ENCODE data around the gene MITF.

The MITF gene

DNA sequence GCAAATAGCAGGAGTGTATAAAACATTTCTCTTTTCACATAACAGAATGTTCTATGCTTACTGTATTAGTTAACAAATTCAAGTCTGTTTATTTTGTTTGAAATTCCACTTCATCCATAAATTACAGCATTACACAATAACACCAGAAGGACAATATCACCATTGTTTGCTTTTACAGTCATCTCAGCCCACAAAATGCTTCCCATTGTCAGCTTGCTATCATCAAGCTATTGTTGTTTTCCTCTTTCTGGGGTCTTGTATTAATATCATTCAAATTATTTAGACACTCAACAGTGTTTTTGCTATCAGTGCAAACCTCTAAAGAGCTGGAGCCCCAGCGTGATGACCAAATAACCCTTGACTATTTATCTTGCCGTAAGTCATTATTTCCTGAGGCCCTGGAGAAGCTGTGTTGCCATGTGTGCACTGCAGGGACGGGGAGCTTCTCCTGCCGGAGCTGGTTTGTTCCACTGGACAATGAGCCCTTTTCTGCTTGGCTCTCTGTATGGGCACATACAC, 261.4 kb downstream of the MITF start:
- H3K9ac ChIP-seq = no peak overlapping the region
- no peaks in the 10 kb centered on the region for H3K9me3 ChIP-seq (ENCODE audit: control insufficient read depth, low read length)
- H3K27me3 ChIP-seq (ENCODE audit: control insufficient read depth, insufficient read depth, low read length) = no peaks in the 10 kb centered on the region
- no peak overlapping the region for H3K4me3 ChIP-seq (ENCODE audit: low read depth, low read length)
- no peaks in the 10 kb centered on the region for H3K79me2 ChIP-seq
- TF ChIP-seq, protein P1, sequence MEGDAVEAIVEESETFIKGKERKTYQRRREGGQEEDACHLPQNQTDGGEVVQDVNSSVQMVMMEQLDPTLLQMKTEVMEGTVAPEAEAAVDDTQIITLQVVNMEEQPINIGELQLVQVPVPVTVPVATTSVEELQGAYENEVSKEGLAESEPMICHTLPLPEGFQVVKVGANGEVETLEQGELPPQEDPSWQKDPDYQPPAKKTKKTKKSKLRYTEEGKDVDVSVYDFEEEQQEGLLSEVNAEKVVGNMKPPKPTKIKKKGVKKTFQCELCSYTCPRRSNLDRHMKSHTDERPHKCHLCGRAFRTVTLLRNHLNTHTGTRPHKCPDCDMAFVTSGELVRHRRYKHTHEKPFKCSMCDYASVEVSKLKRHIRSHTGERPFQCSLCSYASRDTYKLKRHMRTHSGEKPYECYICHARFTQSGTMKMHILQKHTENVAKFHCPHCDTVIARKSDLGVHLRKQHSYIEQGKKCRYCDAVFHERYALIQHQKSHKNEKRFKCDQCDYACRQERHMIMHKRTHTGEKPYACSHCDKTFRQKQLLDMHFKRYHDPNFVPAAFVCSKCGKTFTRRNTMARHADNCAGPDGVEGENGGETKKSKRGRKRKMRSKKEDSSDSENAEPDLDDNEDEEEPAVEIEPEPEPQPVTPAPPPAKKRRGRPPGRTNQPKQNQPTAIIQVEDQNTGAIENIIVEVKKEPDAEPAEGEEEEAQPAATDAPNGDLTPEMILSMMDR (IDR thresholded peaks at IDR 0.05) = no peak
- H3K27ac ChIP-seq = no peak overlapping the region
- no peaks in the 10 kb centered on the region for H3K4me1 ChIP-seq
- H2AFZ ChIP-seq = no peak overlapping the region
- no peak overlapping the region for H3K4me2 ChIP-seq (ENCODE audit: low read length)
- no peaks in the 10 kb centered on the region for H3K36me3 ChIP-seq (ENCODE audit: control insufficient read depth, insufficient read depth, low read length)

DNA sequence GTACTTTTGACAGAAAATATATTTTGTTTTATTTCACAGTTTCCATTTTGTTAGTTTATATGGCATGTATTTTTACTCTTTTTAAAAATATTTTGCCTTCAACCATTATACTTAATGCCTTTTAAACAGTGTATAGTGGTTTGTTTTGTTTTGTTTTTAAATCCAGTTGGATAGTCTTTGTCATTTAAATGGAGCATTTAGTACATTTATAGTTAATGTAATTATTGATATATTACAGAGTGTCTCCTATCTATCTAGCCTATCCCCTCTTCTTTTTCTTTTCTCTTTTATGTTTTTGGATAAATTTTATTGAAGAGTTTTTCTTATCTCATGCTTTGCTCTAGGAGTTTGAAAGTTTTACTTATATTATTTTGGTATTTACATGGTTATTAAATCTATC, 263.9 kb downstream of the MITF start:
- Histone ChIP-seq H3K4me1 (no peaks in the 10 kb centered on the region), H3K79me2 (no peaks in the 10 kb centered on the region), H2AFZ (no peak overlapping the region), H3K9ac (no peak overlapping the region), H3K27me3 (ENCODE audit: control insufficient read depth, insufficient read depth, low read length) (no peaks in the 10 kb centered on the region), H3K4me3 (ENCODE audit: low read depth, low read length) (no peak overlapping the region), H3K4me2 (ENCODE audit: low read length) (no peak overlapping the region), H3K9me3 (ENCODE audit: control insufficient read depth, low read length) (no peaks in the 10 kb centered on the region), H3K27ac (no peak overlapping the region), H3K36me3 (ENCODE audit: control insufficient read depth, insufficient read depth, low read length) (no peaks in the 10 kb centered on the region)
- TF ChIP-seq, protein P1 (IDR thresholded peaks at IDR 0.05) = no peak

DNA sequence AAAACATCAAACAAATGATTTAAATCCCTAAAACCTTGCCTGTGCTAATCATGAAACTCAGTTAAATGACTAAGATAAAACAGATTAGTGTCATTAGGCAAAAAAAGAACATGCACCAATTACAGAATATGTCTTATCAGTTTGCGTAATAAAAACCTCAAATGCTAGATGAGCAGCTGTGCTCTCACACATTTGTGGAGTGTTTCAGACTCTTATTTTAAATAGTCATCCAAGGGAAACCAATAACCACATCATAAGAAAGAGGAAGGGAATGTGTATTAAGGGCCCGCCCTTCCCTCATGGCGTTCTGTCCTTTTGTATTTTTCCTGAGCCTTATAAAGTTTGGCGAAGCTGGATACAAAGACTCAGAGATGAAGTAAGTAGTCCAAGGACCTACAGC, 266.8 kb downstream of the MITF start:
- no peaks in the 10 kb centered on the region for H3K4me1 ChIP-seq
- H3K4me3 ChIP-seq (ENCODE audit: low read depth, low read length) = no peak overlapping the region
- no peak overlapping the region for H2AFZ ChIP-seq
- H3K36me3 ChIP-seq (ENCODE audit: control insufficient read depth, insufficient read depth, low read length) = no peaks in the 10 kb centered on the region
- H3K4me2 ChIP-seq (ENCODE audit: low read length) = no peak overlapping the region
- no peaks in the 10 kb centered on the region for H3K9me3 ChIP-seq (ENCODE audit: control insufficient read depth, low read length)
- H3K27ac ChIP-seq = no peak overlapping the region
- H3K27me3 ChIP-seq (ENCODE audit: control insufficient read depth, insufficient read depth, low read length) = no peaks in the 10 kb centered on the region
- no peak overlapping the region for H3K9ac ChIP-seq
- no peaks in the 10 kb centered on the region for H3K79me2 ChIP-seq
- TF ChIP-seq, protein P1 (IDR thresholded peaks at IDR 0.05) = no peak

DNA sequence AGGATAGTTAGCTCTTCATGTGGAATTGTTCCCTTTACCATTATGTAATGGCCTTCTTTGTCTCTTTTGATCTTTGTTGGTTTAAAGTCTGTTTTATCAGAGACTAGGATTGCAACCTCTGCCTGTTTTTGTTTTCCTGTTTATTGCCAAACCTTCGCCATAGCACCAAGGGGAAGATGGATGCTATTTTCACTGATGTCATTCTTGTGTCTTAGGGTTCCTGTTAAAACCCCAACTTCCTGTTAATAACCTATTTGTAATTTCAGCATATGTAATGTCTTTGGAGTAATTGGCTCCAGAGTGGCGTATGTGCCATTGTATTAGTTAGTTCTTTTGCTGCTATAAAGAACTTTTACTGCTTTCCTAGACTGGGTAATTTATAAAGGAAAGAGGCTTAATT, 271.1 kb downstream of the MITF start:
- no peak overlapping the region for H3K9ac ChIP-seq
- no peaks in the 10 kb centered on the region for H3K4me1 ChIP-seq
- no peaks in the 10 kb centered on the region for H3K9me3 ChIP-seq (ENCODE audit: control insufficient read depth, low read length)
- no peak overlapping the region for H3K4me3 ChIP-seq (ENCODE audit: low read depth, low read length)
- H3K36me3 ChIP-seq (ENCODE audit: control insufficient read depth, insufficient read depth, low read length) = no peaks in the 10 kb centered on the region
- H2AFZ ChIP-seq = no peak overlapping the region
- H3K27ac ChIP-seq = no peak overlapping the region
- TF ChIP-seq, protein P1 (IDR thresholded peaks at IDR 0.05) = no peak
- H3K79me2 ChIP-seq = no peaks in the 10 kb centered on the region
- no peaks in the 10 kb centered on the region for H3K27me3 ChIP-seq (ENCODE audit: control insufficient read depth, insufficient read depth, low read length)
- no peak overlapping the region for H3K4me2 ChIP-seq (ENCODE audit: low read length)

DNA sequence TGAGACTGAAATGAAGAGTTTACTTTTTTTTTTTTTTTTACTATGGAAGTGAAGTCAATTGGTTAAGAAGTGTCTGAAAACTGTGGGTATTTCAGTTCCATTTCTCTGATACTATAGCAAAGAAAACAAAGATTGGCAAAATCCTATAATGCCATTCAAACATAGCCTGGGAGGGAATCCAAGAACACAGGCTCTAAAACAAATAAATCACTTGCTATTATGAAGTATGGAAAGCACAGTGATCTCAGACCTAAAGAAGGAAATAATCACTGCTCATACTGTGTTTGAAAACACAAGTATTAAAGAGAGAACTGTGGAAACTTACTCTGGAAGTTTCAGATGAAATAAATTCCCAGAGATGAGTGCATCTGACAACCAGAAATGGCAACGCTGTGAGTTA, 272.3 kb downstream of the MITF start:
- Histone ChIP-seq H3K4me1 (no peaks in the 10 kb centered on the region), H3K27me3 (ENCODE audit: control insufficient read depth, insufficient read depth, low read length) (no peaks in the 10 kb centered on the region), H2AFZ (no peak overlapping the region), H3K9me3 (ENCODE audit: control insufficient read depth, low read length) (no peaks in the 10 kb centered on the region), H3K9ac (no peak overlapping the region), H3K27ac (no peak overlapping the region), H3K79me2 (no peaks in the 10 kb centered on the region), H3K36me3 (ENCODE audit: control insufficient read depth, insufficient read depth, low read length) (no peaks in the 10 kb centered on the region), H3K4me2 (ENCODE audit: low read length) (no peak overlapping the region), H3K4me3 (ENCODE audit: low read depth, low read length) (no peak overlapping the region)
- TF ChIP-seq, protein P1 (IDR thresholded peaks at IDR 0.05) = no peak

Measured in parathyroid adenoma (tissue), 2 donors.